ENCODE measurements around the gene OST4.

DNA sequence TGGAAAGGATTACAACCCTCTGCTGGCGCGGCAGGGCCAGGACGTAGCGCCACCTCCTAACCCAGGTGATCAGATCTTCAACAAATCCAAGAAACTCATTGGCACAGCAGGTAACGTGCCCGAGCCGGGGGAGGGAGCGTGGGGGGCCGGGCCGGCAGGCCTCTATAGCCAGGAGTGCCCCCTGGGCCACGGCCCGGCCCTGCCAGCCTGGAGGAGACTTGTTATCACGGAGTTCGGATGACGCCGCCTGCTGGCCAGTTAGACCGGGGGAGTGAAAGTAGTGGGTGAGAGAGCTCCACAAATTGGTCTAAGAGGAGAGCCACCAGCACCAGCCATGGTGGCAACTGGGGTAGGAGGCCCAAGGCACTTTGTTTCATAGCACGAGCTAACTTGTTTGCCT lies 47.3 kb downstream of the OST4 start:
- TF ChIP-seq, protein P1, sequence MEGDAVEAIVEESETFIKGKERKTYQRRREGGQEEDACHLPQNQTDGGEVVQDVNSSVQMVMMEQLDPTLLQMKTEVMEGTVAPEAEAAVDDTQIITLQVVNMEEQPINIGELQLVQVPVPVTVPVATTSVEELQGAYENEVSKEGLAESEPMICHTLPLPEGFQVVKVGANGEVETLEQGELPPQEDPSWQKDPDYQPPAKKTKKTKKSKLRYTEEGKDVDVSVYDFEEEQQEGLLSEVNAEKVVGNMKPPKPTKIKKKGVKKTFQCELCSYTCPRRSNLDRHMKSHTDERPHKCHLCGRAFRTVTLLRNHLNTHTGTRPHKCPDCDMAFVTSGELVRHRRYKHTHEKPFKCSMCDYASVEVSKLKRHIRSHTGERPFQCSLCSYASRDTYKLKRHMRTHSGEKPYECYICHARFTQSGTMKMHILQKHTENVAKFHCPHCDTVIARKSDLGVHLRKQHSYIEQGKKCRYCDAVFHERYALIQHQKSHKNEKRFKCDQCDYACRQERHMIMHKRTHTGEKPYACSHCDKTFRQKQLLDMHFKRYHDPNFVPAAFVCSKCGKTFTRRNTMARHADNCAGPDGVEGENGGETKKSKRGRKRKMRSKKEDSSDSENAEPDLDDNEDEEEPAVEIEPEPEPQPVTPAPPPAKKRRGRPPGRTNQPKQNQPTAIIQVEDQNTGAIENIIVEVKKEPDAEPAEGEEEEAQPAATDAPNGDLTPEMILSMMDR (conservative IDR thresholded peaks at IDR 0.05; ENCODE audit: low read length), result no peak
- no peak for TF ChIP-seq EZH2phosphoT487 (IDR thresholded peaks at IDR 0.05; ENCODE audit: borderline replicate concordance)

All from Loucy (cell line).